ENCODE measurements around the gene ACYP2.
"Not testable (repeated sequence)": the region's sequence is repeated elsewhere in the genome, so short reads cannot be mapped to it uniquely, and the experiment has no call there.

Gene ACYP2

DNA sequence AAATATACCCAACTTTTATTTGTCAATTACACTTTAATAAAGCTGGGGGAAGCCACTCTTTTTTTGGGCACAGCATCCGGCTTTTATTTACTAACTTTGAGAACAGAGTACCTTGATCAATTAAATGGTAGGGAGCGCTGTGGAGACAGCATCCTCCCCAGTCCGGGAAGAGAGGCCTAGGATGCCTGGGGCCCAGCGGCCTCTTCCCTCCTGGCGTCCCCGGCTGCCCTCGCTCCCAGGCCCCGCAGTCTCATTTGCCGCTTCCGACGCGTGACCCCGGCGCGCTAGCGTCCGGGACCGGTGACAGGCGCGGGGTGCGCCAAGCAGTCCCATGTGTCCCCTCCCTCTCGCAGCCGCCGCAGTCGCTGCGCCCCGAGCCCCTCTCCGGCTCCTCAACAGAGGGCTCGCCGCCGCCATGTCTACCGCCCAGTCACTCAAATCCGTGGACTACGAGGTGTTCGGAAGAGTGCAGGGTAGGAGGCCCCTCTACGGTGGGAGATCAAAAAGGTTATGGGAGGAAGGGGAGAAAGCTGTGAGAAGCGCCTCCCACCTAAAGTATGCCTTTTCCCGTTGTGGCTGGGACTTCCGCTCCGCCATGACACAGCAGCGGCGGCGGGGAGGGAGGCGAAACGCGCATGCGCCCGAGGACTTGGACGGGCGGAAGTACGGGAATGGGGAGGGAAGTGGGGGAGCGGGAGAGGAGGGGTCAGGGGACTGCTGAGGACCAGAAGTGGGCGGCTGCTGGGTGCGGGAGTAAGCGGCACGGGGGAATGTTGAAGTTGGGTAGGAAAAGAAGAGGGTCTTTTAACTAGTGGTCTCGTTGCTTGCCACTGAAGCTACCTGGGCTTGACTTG lies at the start of gene ACYP2:
TSS of gene ACYP2 (plus strand) at position 332 of the 854 bp plus-strand sequence.
- DNase-seq, result peak; percentile 84 to 89

DNA sequence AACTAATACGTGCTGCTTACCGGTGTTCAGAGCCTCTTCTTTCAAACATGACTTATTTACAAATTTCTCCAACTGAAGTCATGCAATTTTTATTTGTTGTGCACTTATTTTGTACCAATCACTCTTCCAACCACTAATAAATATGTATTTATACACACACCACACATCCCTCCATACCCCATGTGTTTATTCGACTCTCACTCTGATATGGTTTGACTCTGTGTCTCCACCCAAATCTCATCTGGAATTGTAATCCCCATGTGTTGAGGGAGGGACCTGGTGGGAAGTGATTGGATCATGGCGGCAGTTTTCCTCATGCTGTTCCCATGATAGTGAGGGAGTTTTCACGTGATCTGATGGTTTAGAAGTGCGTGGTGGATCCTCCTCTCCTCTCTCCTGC lies 49.5 kb upstream of the ACYP2 start:
- no peak for DNase-seq

DNA sequence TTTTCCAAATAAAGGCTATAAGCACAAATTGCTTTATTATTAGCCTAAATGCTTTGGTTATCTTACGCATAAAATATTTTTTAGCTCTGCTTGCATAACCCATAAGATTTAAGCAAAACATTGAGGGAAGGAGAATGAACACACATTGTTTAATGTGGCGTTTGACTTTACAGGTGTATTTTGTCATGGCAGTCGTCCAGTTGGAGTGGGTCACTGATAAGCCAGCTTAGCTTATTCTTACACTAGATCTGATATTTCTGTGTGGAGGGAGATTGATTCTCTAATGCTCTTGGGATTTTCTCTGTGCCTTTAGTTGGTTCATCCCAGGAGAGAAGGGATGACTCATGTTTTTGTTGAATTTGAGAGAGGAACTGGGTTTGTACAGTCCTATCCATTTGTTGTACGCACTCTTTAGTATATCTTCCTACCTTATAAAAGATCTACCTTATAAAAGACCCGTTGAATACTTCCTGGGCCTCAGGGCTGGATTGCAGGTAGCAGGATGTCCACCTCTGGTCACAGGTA lies 47.5 kb upstream of the ACYP2 start:
- no peak for DNase-seq

DNA sequence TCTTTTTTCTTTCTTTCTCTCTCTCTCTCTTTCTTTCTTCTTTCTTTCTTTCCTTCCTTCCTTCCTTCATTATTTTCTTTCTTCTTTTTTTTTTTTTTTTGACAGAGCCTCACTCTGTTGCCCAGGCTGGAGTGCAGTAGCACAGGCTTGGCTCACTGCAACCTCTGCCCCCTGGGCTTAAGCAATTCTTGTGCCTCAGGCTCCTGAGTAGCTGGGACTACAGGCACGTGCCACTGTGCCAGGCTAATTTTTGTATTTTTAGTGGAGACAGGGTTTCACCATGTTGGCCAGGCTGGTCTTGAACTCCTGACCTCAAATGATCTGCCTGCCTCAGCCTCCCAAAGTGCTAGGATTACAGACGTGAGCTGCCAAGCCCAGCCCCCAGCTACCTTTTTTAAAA lies 42.9 kb upstream of the ACYP2 start:
- DNase-seq, result not testable (repeated sequence)

DNA sequence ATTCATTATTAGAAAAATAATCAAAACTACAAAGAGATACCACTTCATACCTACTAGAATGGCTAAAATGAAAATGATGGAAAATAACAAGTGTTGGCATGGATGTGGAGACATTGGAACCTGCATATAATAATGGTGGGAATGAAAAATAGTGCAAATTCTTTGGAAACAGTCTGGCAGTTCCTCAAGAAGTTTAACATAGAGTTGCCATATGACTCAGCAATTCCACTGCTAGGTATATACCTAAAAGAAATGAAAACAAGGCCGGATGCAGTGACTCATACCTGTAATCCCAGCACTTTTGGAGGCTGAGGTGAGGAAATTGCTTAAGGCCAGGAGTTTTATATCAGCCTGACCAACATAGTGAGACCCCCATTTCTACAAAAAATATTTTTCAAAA lies 41.6 kb upstream of the ACYP2 start:
- DNase-seq, result peak; percentile 67 to 76

DNA sequence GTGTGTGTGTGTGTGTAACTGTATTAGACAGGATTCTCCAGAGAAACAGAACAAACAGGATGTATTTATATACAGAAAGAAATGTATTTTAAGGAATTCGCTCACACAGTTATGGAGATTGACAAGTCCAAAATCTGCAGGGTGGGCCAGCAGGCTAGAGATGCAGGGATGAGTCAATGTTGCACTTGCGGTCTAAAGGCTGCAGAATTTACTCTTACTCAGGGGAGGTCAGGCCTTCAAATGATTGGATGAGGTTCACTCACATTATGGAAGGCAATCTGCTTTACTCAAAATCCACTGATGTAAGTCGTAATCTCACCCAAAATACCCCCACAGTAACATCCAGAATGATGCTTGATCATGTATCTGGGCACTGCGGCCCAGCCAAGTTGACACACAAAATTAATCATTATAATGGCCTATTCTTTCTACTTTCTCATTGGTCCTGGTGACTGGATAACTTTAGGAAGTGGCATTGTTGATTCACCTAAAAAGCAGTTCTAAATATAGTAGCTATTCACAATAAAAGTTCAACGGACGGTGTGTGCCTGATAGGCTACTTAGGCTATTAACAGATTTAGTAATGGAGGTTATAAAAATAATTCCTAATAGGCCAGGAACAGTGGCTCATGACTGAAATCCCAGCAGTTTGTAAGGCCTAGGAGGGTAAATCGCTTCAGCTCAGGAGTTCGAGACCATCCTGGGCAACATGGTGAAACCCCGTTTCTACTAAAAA lies 40.6 kb upstream of the ACYP2 start:
- DNase-seq, result no peak

DNA sequence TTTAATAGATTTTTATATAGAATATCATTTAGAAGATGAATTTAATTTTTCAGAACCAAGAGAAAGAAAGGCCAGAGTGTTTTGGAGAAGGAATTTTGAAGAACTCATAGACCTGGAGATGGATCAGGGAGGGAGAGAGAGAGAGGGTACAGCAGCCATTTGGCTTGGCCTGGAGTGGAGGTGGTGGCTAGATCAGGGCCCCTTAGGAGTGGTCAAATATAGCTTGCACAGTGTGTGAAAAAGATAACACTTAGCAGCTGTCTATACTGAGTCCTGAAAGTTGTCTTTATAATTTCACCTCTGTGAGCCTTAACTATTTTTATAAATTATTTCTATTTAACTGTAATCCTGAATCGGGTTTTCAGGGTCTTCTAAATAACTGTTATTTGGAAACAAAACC lies 38.8 kb upstream of the ACYP2 start:
- DNase-seq, result no peak

DNA sequence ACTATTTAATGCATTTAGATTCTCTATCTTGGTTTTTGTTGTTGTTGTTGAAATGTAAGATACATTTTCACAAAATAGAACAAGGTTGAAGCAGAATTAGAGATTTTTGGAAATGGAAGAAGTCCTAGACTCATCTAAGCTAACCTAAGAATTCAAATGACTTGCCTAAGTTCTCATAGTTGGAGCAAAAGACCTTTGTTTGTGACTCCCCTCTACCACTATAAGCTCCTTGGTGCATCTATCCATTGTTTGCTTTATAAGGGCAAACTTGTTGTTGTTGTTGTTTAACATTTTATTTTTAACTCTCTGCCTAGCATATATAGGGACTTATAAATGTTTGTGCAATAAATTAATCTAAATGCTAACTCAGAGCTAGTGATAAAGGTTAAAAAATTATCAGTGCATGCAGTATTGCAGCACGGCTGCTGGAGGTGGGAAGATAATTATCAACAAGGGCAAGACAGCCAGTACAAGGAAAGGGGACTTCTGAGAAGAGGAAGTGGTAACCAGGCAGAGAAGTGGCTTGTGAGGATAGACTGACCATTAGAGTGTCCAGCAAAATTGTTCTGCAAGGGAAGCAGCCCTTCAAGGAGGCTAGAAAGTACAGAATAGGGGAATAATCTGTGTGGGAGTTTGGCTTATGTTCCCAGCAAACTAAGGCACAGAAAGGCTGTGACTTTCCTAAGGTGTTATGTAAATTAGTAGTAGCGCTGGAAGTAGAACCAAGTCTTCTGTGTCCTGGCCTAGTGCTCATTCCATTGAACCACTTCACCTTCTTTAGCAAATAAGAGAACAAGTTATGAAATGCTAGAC lies 38.1 kb upstream of the ACYP2 start:
- DNase-seq, result no peak

DNA sequence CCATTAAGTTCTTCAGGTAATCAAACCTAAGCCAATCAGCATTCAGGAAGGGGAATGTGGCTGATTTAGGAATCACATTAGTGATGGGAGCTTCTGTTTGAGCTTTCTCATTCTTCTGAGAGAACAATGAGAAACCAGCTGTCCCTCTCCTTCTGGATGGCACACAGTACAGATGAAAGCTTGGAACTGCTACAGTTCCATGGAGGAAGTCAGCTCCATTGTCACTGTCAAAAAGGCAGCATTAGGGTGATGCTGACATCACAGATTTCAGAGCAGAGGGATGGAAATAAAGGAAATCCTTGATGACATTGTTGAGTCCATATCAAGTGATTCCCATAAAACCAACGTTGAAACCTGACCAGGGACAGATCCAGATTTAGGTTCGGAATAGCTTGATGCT lies 36.1 kb upstream of the ACYP2 start:
- no peak for DNase-seq

DNA sequence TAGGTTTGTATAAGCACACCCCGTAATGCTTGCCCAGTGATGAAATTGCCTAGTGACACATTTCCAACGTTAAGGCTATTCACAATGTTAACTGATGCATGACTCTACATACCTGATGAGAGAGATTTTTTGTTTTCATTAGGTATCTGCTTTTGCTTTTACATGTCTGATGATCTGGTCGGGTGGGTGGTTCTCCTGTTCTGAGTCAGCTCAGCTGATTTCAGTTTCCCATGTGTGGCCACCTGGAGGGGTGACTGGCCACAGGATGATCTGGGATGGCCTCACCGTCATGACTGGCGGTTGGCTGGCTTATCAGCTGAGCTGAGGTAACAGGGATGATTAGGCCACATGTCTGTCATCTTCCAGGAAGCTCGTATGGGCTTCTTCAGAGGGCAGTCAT lies 33.8 kb upstream of the ACYP2 start:
- DNase-seq, result no peak

DNA sequence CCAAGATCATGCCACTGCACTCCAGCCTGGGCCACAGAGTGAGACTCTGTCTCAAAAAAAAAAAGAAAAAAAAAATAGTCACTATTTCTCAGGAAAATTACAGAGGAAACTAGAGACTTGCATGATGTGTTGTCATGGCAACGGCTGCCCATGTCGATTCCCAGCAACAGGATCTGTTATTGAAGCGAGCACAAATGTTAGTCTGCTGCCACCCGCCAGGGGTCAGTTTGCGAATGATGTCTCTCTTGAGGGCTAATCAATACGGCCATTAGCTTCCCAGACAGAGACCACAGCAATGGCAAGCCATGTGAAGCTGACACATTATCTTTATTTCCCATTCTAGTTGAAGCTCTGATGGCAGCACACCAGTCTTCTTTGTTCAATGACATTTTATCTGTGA lies 32.4 kb upstream of the ACYP2 start:
- DNase-seq, result no peak

DNA sequence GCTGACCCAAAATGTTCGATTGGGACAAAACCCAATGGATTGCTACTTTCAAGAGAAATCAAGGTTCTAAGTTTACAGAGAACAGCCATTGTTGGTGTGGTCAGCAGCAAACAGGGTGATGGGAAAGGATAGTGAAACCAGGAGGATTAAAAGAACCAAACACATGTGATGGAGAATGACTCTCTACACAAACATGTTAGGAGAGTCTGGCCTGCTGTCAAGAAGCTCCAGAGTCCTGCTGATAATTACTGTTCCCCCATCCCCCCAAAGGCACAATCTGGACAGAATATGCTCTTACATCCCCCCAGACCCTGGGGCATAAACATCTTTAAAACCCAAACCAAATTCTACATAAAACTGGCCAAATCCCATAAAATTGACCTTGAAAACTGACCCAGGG lies 32.0 kb upstream of the ACYP2 start:
- DNase-seq, result no peak

DNA sequence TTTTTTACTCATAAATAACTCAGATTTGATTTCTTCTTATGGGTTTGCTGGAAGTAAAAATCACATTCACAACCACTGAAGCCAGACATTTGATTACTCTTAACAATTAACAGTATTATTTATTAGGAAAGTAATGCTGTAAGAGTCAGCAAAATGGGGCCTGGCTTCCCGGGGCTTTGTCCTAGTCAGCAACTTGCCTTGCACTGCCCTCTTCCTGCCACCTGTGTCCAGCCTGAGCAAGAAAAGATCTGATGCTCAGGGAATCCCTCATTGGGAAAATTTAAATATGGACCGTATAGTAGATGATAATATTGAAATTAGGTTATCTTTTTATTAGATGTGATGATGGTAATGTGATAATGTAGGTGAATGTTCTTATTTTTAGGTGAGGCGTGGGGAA lies 30.8 kb upstream of the ACYP2 start:
- no peak for DNase-seq

DNA sequence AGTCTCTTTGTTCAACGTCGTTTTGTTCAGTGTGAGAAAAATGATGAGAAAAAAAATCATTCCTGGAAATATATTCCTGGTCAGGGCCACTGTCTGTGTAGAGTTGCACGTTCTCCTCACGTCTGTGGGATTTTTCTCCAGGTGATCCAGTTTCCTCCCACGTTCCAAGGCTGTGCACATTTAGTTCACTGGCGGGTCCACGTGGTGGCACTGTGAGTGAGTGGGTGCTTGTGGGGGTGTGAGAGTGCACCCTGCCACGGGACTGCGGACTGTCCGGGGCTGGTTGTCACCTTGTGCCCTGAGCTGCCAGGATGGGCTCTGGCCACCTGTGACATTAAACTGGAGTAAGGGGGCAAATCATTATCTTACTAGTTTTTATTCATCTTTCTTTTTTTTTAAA lies 30.3 kb upstream of the ACYP2 start:
- DNase-seq, result no peak

DNA sequence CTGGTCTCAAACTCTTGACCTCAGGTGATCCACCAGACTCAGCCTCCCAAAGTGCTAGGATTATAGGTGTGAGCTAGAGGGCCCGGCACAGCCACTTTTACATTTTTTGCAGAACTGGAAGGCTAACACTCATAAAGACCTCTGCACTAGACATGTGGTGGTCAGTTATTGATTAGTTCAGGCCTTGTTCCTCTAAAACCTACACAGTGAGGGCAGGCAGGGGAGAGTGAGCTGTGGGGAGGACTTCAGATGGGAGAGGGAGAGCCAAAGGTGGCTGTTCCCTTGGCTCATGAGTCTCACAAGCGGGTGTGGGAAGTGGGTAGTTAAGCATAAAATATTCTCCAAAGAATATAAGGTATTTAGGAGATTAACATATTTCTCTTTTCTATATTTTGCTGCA lies 29.3 kb upstream of the ACYP2 start:
- no peak for DNase-seq

DNA sequence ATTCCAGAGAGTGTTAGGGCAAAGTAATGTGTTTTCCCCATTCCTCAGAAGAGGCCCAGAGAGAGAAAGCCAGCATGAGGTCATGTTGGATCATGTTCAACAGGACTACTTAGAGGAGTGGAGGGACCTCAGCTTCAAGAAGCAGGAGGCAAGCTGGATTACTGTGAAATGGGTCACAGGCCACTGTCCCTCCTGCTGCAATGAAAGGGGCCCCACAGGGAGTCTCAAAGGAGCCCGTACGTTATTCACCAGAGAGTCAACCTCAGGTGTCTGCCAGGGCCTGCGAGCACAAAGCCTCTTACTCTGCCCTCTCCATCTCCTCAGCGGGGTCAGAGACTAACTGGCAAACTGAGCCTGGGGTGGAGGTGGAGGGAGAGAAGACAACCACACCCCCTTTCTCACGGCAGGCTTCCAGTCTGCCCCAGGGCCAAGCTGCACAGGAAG lies 27.2 kb upstream of the ACYP2 start:
- no peak for DNase-seq

DNA sequence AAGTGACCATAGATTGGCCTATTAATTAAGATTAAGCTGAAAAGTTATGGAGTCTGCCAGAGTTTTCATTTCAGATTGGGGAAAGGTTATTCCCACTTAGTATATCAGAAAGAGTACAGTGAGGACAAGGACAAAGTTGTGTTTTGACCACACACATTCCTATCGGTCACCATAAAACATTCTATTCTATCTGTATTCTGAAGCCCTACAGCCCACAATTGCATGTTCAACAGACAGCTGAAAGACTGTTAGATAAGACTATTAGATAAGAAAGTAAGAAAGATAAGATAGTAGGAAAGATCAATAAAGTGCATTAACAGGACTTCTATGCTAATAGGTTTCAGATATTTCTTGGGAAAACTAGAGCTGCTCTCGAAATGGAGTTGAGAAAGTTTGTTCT lies 26.7 kb upstream of the ACYP2 start:
- DNase-seq, result no peak

DNA sequence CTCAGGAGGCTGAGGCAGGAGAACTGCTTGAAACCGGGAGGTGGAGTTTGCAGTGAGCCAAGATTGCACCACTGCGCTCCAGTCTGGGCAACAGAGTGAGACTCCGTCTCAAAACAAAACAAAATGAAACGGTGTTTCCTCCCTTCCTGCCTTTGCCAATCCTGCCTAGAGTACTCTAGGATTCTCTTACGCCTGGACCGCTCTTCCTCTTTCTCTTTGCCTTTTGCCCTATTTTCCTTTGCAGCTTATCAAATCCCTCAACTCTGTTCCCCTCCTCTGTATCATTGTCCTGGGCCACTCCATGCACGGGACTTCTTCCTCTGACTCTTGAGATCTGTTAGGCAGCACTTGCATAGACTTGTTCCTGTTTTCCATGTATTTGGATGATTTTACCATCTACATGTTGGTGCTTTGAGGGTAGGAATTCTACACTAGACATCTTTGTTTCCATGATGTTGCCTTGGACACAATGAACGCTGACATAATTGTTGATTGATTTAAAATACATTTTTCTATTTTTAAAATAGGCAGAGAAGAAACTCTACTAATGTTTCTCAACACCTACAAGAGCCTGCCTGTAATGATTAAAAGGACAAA lies 24.8 kb upstream of the ACYP2 start:
- no peak for DNase-seq

DNA sequence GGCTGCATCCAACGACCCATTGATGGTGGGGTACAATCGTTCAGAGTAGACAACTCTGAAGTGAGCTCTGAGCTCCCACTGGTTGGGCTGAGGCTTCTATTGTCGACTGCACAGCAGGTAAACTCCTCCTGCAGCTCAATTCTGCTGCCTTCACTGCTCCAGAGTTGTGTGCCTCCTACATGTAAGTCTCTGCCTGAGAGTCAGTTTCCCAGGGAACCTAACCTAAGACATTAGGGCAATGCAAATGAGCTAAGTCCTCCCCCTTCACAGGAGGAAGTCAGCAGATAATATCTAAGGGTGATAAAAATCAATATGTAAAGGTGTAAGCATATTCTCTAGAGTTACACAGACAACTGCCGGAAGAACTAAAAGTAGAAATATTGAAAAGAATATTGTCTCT lies 22.5 kb upstream of the ACYP2 start:
- no peak for DNase-seq

DNA sequence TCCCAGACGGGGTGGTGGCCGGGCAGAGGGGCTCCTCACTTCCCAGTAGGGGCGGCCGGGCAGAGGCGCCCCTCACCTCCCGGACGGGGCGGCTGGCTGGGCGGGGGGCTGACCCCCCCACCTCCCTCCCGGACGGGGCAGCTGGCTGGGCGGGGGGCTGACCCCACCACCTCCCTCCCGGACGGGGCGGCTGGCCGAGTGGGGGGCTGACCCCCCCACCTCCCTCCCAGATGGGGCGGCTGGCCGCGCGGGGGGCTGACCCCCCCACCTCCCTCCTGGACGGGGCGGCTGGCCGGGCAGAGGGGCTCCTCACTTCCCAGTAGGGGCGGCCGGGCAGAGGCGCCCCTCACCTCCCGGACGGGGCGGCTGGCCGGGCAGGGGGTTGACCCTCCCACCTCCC lies 20.0 kb upstream of the ACYP2 start:
- not testable (repeated sequence) for DNase-seq

DNA sequence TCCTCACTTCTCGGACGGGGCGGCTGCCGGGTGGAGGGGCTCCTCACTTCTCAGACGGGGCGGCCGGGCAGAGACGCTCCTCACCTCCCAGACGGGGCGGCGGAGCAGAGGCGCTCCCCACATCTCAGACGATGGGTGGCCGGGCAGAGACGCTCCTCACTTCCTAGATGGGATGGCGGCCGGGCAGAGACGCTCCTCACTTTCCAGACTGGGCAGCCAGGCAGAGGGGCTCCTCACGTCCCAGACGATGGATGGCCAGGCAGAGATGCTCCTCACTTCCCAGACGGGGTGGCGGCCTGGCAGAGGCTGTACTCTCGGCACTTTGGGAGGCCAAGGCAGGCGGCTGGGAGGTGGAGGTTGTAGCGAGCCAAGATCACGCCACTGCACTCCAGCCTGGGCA lies 19.3 kb upstream of the ACYP2 start:
- not testable (repeated sequence) for DNase-seq

DNA sequence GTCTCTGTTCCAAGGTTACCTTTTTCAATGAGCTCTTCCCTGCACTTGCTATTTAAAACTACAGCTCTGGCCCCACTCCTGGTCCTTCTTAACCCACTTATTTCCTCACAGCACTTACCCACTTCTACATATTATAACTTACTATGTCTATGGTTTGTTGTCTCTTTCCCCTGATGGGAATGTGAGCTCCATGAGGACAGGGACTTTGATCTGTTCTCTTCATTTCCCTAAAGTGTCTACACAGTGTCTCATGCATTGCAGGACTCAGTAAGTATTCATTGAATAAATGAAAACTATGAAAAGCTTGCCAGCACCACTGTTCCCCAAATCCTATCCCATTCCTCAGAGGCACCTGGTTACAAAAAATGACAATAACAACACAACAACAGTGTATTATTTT lies 18.3 kb upstream of the ACYP2 start:
- no peak for DNase-seq

DNA sequence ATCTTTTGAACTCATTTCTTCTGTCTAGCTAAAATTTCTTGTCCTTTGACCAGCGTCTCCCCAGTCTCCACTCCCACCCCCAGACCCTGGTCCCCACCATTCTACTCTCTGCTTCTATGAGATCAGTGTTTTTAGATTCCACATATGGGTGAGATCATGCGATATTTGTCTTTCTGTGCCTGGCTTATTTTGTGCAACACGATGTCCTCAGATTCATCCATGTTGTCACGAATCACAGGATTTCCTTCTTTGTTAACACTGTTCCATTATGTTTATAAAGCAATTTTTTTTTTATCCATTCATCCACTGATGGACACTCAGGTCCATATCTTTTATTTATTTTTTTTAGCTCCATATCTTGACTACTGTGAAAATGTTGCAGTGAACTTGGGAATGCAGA lies 16.0 kb upstream of the ACYP2 start:
- DNase-seq, result no peak

Data from SW 1271 (cell line).